B cell (primary cell): Measurements from ENCODE around the gene MESP2. TPM values are rescaled to one million over a fixed set of nuclear protein-coding genes. Genes with fewer than 3 reads are reported as not detected.

Source experiments
- ATAC-seq: fragments of 200-7000 bp; cut with Tn5 transposase; one replicate; pipeline ENCODE4 v1.10.0; 2021; ENCODE audit warnings: low read depth, mild to moderate bottlenecking, moderate number of reproducible peaks, moderate library complexity
- CTCF ChIA-PET: fragments of 350-600 bp; sonication (Branson Sonifier 250); formaldehyde crosslinking; loops from one replicate; lab custom pipeline; 2021; ENCODE audit warnings: antibody characterized with exemption, inconsistent platforms; lab: Charles Lee
- POLR2A ChIA-PET: fragments of 350-600 bp; sonication (Branson Sonifier 250); formaldehyde crosslinking; loops from one replicate; lab custom pipeline; 2021; ENCODE audit warnings: antibody characterized with exemption; lab: Charles Lee
- DNase-seq: peaks from one replicate; pipeline ENCODE4 v3.0.0; 2013
- H2AFZ ChIP-seq: 2 replicates; pipeline ENCODE4 v1.6.1; 2012; ENCODE audit warnings: mild to moderate bottlenecking, low read depth, low read length; ENCODE audit not compliant: insufficient read depth, poor library complexity, severe bottlenecking
- H3K27ac ChIP-seq, 2 donors: 1 replicate in 1 of 2; 2 replicates in 1 of 2; pipeline ENCODE4 v1.5.1; 2012 to 2013; ENCODE audit warnings: low read length in 2 of 2, mild to moderate bottlenecking in 2 of 2, moderate library complexity in 1 of 2
- H3K27me3 ChIP-seq, 4 experiments: fragments of 200-600 bp in 1 of 4; sonication (generic) in 1 of 4; replicated peaks in 1 of 4; 1 replicate in 2 of 4; 2 replicates in 2 of 4; pipeline versions ENCODE4 v1.6.1 to v1.7.0; 2013 to 2016; ENCODE audit warnings: low read length in 3 of 4, mild to moderate bottlenecking in 2 of 4, mixed read lengths in 1 of 4, moderate library complexity in 1 of 4; ENCODE audit not compliant: insufficient read depth in 4 of 4, control insufficient read depth in 3 of 4; ENCODE audit errors: control extremely low read depth in 1 of 4
- H3K36me3 ChIP-seq, 2 experiments: replicated peaks in 1 of 2; 1 replicate in 1 of 2; 2 replicates in 1 of 2; pipeline versions ENCODE4 v1.6.1 to v1.7.1; 2013; ENCODE audit warnings: low read length in 1 of 2; ENCODE audit not compliant: insufficient read depth in 2 of 2, control insufficient read depth in 1 of 2; ENCODE audit errors: control extremely low read depth in 1 of 2, extremely low read depth in 1 of 2
- H3K4me1 ChIP-seq, 2 donors: fragments of 200-600 bp in 1 of 2; sonication (generic) in 1 of 2; 1 replicate in 1 of 2; 2 replicates in 1 of 2; pipeline versions ENCODE4 v1.5.1 to v1.6.1; 2013 to 2017; ENCODE audit warnings: low read length in 2 of 2; ENCODE audit not compliant: control insufficient read depth in 2 of 2, insufficient read depth in 2 of 2
- H3K4me2 ChIP-seq: replicated peaks from 2 replicates; pipeline ENCODE3; 2012; ENCODE audit warnings: mild to moderate bottlenecking, low read depth, low read length; ENCODE audit not compliant: poor library complexity, severe bottlenecking
- H3K4me3 ChIP-seq, 5 experiments: fragments of 200-600 bp in 1 of 5; sonication (generic) in 1 of 5; 1 replicate in 3 of 5; 2 replicates in 2 of 5; pipeline versions ENCODE4 v1.5.1 to v1.7.0; 2011 to 2016; ENCODE audit warnings: low read length in 4 of 5, mild to moderate bottlenecking in 4 of 5, low read depth in 2 of 5, control low read depth in 1 of 5, moderate library complexity in 1 of 5; ENCODE audit not compliant: insufficient read depth in 1 of 5; ENCODE audit errors: control extremely low read depth in 1 of 5, extremely low read depth in 1 of 5
- H3K79me2 ChIP-seq: fragments of 200-600 bp; sonication (generic); one replicate; pipeline ENCODE4 v1.6.0; 2016; ENCODE audit warnings: low read length; ENCODE audit not compliant: control insufficient read depth, insufficient read depth
- H3K9ac ChIP-seq: fragments of 200-600 bp; sonication (generic); 2 replicates; pipeline ENCODE4 v1.6.1; 2017; ENCODE audit warnings: mild to moderate bottlenecking, low read length, moderate library complexity
- H3K9me3 ChIP-seq, 3 donors: one replicate each; pipeline versions ENCODE4 v1.6.1 to v1.7.1; 2013; ENCODE audit warnings: low read length in 2 of 3; ENCODE audit not compliant: control insufficient read depth in 2 of 3, insufficient read depth in 1 of 3; ENCODE audit errors: control extremely low read depth in 1 of 3
- H4K20me1 ChIP-seq: 2 replicates; pipeline ENCODE4 v1.6.0; 2012; ENCODE audit warnings: mild to moderate bottlenecking, low read length; ENCODE audit not compliant: insufficient read depth, control insufficient read depth, poor library complexity, severe bottlenecking
- H3K27ac Mint-ChIP-seq: one replicate; pipeline ENCODE4 v1.8.0; 2021; ENCODE audit warnings: mixed read lengths
- H3K27me3 Mint-ChIP-seq: one replicate; pipeline ENCODE4 v1.8.0; 2021; ENCODE audit warnings: mixed read lengths
- H3K4me1 Mint-ChIP-seq: one replicate; pipeline ENCODE4 v1.8.0; 2021; ENCODE audit warnings: mixed read lengths
- H3K4me3 Mint-ChIP-seq: one replicate; pipeline ENCODE4 v1.8.0; 2021; ENCODE audit warnings: mixed read lengths
- H3K9me3 Mint-ChIP-seq: one replicate; pipeline ENCODE4 v1.8.0; 2022; ENCODE audit warnings: mixed read lengths; ENCODE audit not compliant: insufficient read depth
- CTCF ChIP-seq: fragments of 200-600 bp; IDR thresholded peaks from one replicate; pipeline ENCODE4 v1.8.0; 2022; ENCODE audit warnings: antibody characterized with exemption, mild to moderate bottlenecking
- EZH2 ChIP-seq: IDR thresholded peaks from 2 replicates; pipeline ENCODE4 v1.6.1; 2012; ENCODE audit warnings: borderline replicate concordance, low read depth, mild to moderate bottlenecking, moderate library complexity, low read length; ENCODE audit not compliant: insufficient read depth, poor library complexity, severe bottlenecking
- WGBS: methylation state at CpG from one replicate; pipeline ENCODE4 v1.1.5; 2013; ENCODE audit warnings: missing lambda C conversion rate; ENCODE audit not compliant: insufficient coverage; 5-methylcytosine and 5-hydroxymethylcytosine counted together
- intact Hi-C: fragments of 100-400 bp; cut with micrococcal nuclease; formaldehyde crosslinking; loops from one replicate; pipeline ENCODE4 v1.10.0; 2022
- polyA plus RNA-seq: library from polyadenylated mRNA; depleted of rRNA; stranded (reverse); fragments of >200 nt; gene quantifications from 2 replicates; pipeline ENCODE4 v1.2.3, GENCODE V29; 2012
- total RNA-seq, 2 donors: library from RNA; stranded (reverse); fragments of 120-200 nt in 1 of 2; gene quantifications; 1 replicate in 1 of 2; 2 replicates in 1 of 2; pipeline versions ENCODE4 v1.2.3 to v1.2.4, GENCODE V29; 2013 to 2022

The MESP2 gene
- total and polyA plus RNA-seq, 2 donors (not counting 1 experiment from before 2014, with no cell fraction given): not detected

- Mint-ChIP-seq H3K4me1 (no peaks in the 10 kb centered on the region), H3K27ac (no peak overlapping the region), H3K4me3 (no peak overlapping the region), H3K9me3 (no peaks in the 10 kb centered on the region), H3K27me3 (peaks cover 12% of the 10 kb centered on the region)
- intact Hi-C loops: no loop called here
- H3K36me3 ChIP-seq: no peaks in the 10 kb centered on the region
- no peak for DNase-seq
- H3K9ac ChIP-seq: no peak overlapping the region
- H4K20me1 ChIP-seq: no peaks in the 10 kb centered on the region
- H3K79me2 ChIP-seq: no peaks in the 10 kb centered on the region
- POLR2A ChIA-PET: no interaction called here
- H3K27ac ChIP-seq: no peak overlapping the region
- no peaks in the 10 kb centered on the region for H3K9me3 ChIP-seq
- CTCF ChIA-PET: interaction anchor here (1.8 to 10.1 kb wide), 6 partner anchors 7 to 326 kb away, joined by 6 to 159 read pairs (median 26); partner anchors contain the start of gene MESP1
- no peak overlapping the region for H3K4me3 ChIP-seq
- H2AFZ ChIP-seq: no peak overlapping the region
- peaks cover 0 to 8% of the 10 kb centered on the region in 2 donors for H3K4me1 ChIP-seq
- 96% methylated on average over 5 of the region's 8 CpGs for WGBS
- TF ChIP-seq EZH2 (no peak), CTCF (no peak)
- peaks cover 0 to 4% (median 0%) of the 10 kb centered on the region in 4 experiments for H3K27me3 ChIP-seq
- H3K4me2 ChIP-seq: no peak overlapping the region
- no peak for ATAC-seq
Measured at GRCh38 chr15:89758981-89759380, 17.2 kb upstream of the MESP2 start.

GRCh38 chr15:89759835-89760234, 16.3 kb upstream of the MESP2 start:
- ATAC-seq: no peak
- POLR2A ChIA-PET: no interaction called here
- WGBS: 100% methylated on average over 2 of the region's 3 CpGs
- H3K4me1 ChIP-seq: peaks cover 0 to 8% of the 10 kb centered on the region in 2 donors
- CTCF ChIA-PET: interaction anchor here (0.7 to 10.1 kb wide), 11 partner anchors 8 to 1084 kb away, joined by 3 to 159 read pairs (median 6); partner anchors contain the start of gene MESP1
- no peak for DNase-seq
- no peaks in the 10 kb centered on the region for H3K4me1 Mint-ChIP-seq
- H3K27ac ChIP-seq: no peak overlapping the region
- no peak overlapping the region for H3K27ac Mint-ChIP-seq
- no peak overlapping the region for H3K9ac ChIP-seq
- intact Hi-C loops: loop anchor here (1.0 to 10.0 kb wide), 3 partner anchors 75 to 327 kb away; no protein-coding TSS in a partner anchor
- no peaks in the 10 kb centered on the region for H3K36me3 ChIP-seq
- no peaks in the 10 kb centered on the region for H4K20me1 ChIP-seq
- H3K27me3 Mint-ChIP-seq: peaks cover 7% of the 10 kb centered on the region
- H3K4me2 ChIP-seq: no peak overlapping the region
- H3K4me3 ChIP-seq: no peak overlapping the region
- H2AFZ ChIP-seq: no peak overlapping the region
- no peaks in the 10 kb centered on the region for H3K79me2 ChIP-seq
- no peak overlapping the region for H3K4me3 Mint-ChIP-seq
- no peaks in the 10 kb centered on the region for H3K9me3 Mint-ChIP-seq
- H3K27me3 ChIP-seq: no peaks in the 10 kb centered on the region
- no peaks in the 10 kb centered on the region for H3K9me3 ChIP-seq
- TF ChIP-seq CTCF (no peak), EZH2 (no peak)
